Renal cortical epithelial cell (primary cell): ENCODE data around the gene RBPJL. TPM values are rescaled to one million over a fixed set of nuclear protein-coding genes. Genes with fewer than 3 reads are reported as not detected.

ENCODE experiments used
- DNase-seq: peaks from one replicate; pipeline ENCODE4 v3.0.0-alpha.2; 2011; ENCODE audit warnings: low read depth
- total RNA-seq: library from RNA; depleted of rRNA; stranded (reverse); fragments of >200 nt; gene quantifications from 2 replicates; pipeline ENCODE4 v1.2.3, GENCODE V29; 2014

Gene RBPJL
- total RNA-seq, 1 donor from 2014 or later: not detected

GRCh38 chr20:45293041-45294002 lies 13.3 kb upstream of the RBPJL start:
- peak; percentile 28 for DNase-seq

GRCh38 chr20:45294003-45294368 lies 12.7 kb upstream of the RBPJL start:
- no peak for DNase-seq

GRCh38 chr20:45294659-45295058 lies 12.0 kb upstream of the RBPJL start:
- DNase-seq: no peak

- DNase-seq: no peak
These were observed 8.7 kb upstream of the RBPJL start for GRCh38 chr20:45297786-45298497.

GRCh38 chr20:45299786-45300185 lies 6.9 kb upstream of the RBPJL start:
- no peak for DNase-seq

GRCh38 chr20:45300961-45301360 lies 5.7 kb upstream of the RBPJL start:
- DNase-seq: no peak

- DNase-seq: no peak
These were observed 4.8 kb upstream of the RBPJL start for GRCh38 chr20:45301824-45302271.

- DNase-seq: no peak
These were observed 2.8 kb upstream of the RBPJL start for GRCh38 chr20:45303586-45304463.

- DNase-seq: no peak
These were observed 2.1 kb upstream of the RBPJL start for GRCh38 chr20:45304464-45304999.

GRCh38 chr20:45305262-45305661 lies 1.4 kb upstream of the RBPJL start:
- DNase-seq: no peak

- DNase-seq: no peak
These were observed 518 bp downstream of the RBPJL start for GRCh38 chr20:45307076-45307640.

- DNase-seq: no peak
These were observed 1.6 kb downstream of the RBPJL start, which contains the start of gene MATN4 for GRCh38 chr20:45308117-45308778. TSS of gene MATN4 (minus strand) at chr20:45308299. CDS start at chr20:45305582, 2,717 bp downstream.

GRCh38 chr20:45309075-45309474 lies 2.4 kb downstream of the RBPJL start:
- DNase-seq: no peak

- no peak for DNase-seq
These were observed 5.1 kb downstream of the RBPJL start for GRCh38 chr20:45311589-45312211.

- DNase-seq: no peak
These were observed 5.6 kb downstream of the RBPJL start for GRCh38 chr20:45312241-45312640.

- no peak for DNase-seq
These were observed 6.5 kb downstream of the RBPJL start for GRCh38 chr20:45313065-45313695.

- no peak for DNase-seq
These were observed 7.3 kb downstream of the RBPJL start for GRCh38 chr20:45313943-45314342.

- DNase-seq: no peak
These were observed 9.0 kb downstream of the RBPJL start for GRCh38 chr20:45315672-45316071.
